Measurements from ENCODE around the gene GPC6. TPM values are rescaled to one million over a fixed set of nuclear protein-coding genes. Genes with fewer than 3 reads are reported as not detected.

The GPC6 gene
- total and polyA plus RNA-seq, 10 donors: 0.22 to 9.3 (median 4.5) TPM

GRCh38 chr13:93947651-93948050, 721.0 kb downstream of the GPC6 start:
- Histone ChIP-seq H3K36me3 (no peaks in the 10 kb centered on the region), H3K27me3 (replicated peaks in 1 of 7) (no peaks in the 10 kb centered on the region), H3K9me3 (no peaks in the 10 kb centered on the region), H3K27ac (no peak overlapping the region), H3K4me3 (no peak overlapping the region), H3K4me1 (peaks cover 0 to 6% (median 0%) of the 10 kb centered on the region in 6 donors)
- WGBS, 5 donors: 68 to 85% (median 78%) methylated on average over 5 of the region's 5 CpGs
- DNase-seq: no peak
- TF ChIP-seq POLR2A (IDR thresholded peaks at IDR 0.05) (no peak), CTCF (IDR thresholded peaks at IDR 0.05 in 8 of 11, conservative IDR thresholded peaks at IDR 0.05 in 3 of 11) (no peak), POLR2AphosphoS5 (IDR thresholded peaks at IDR 0.05) (no peak)
- intact Hi-C loops (cut with DNase I; ENCODE audit: low total_unique reads): no loop called here

- Histone ChIP-seq H3K4me3 (no peak overlapping the region), H3K27me3 (replicated peaks in 1 of 7) (no peaks in the 10 kb centered on the region), H3K27ac (no peak overlapping the region), H3K4me1 (peaks cover 0 to 6% (median 0%) of the 10 kb centered on the region in 6 donors), H3K9me3 (no peaks in the 10 kb centered on the region), H3K36me3 (no peaks in the 10 kb centered on the region)
- TF ChIP-seq CTCF (IDR thresholded peaks at IDR 0.05 in 8 of 11, conservative IDR thresholded peaks at IDR 0.05 in 3 of 11) (no peak), POLR2AphosphoS5 (IDR thresholded peaks at IDR 0.05) (no peak), POLR2A (IDR thresholded peaks at IDR 0.05) (no peak)
- DNase-seq: no peak
- intact Hi-C loops (cut with DNase I; ENCODE audit: low total_unique reads): no loop called here
- WGBS, 5 donors: 60 to 91% (median 82%) methylated on average over 2 of the region's 2 CpGs
These were observed 721.7 kb downstream of the GPC6 start for GRCh38 chr13:93948162-93948922.

- H3K27ac ChIP-seq: no peak overlapping the region
- H3K36me3 ChIP-seq: no peaks in the 10 kb centered on the region
- intact Hi-C loops (cut with DNase I; ENCODE audit: low total_unique reads): no loop called here
- peaks cover 0 to 6% (median 0%) of the 10 kb centered on the region in 6 donors for H3K4me1 ChIP-seq
- H3K27me3 ChIP-seq (replicated peaks in 1 of 7): no peaks in the 10 kb centered on the region
- TF ChIP-seq POLR2AphosphoS5 (IDR thresholded peaks at IDR 0.05): no peak
- no peak for TF ChIP-seq POLR2A (IDR thresholded peaks at IDR 0.05)
- no peak for TF ChIP-seq CTCF (IDR thresholded peaks at IDR 0.05 in 8 of 11, conservative IDR thresholded peaks at IDR 0.05 in 3 of 11)
- H3K4me3 ChIP-seq: no peak overlapping the region
- DNase-seq: no peak
- H3K9me3 ChIP-seq: no peaks in the 10 kb centered on the region
These were observed 724.5 kb downstream of the GPC6 start for GRCh38 chr13:93951108-93951507.

- TF ChIP-seq POLR2AphosphoS5 (IDR thresholded peaks at IDR 0.05): no peak
- TF ChIP-seq CTCF (IDR thresholded peaks at IDR 0.05 in 8 of 11, conservative IDR thresholded peaks at IDR 0.05 in 3 of 11): no peak
- TF ChIP-seq POLR2A (IDR thresholded peaks at IDR 0.05): no peak
- Histone ChIP-seq H3K4me1 (peaks cover 0 to 6% (median 0%) of the 10 kb centered on the region in 6 donors), H3K27ac (no peak overlapping the region), H3K36me3 (no peaks in the 10 kb centered on the region), H3K4me3 (no peak overlapping the region), H3K27me3 (replicated peaks in 1 of 7) (no peaks in the 10 kb centered on the region), H3K9me3 (no peaks in the 10 kb centered on the region)
- 85 to 98% (median 91%) methylated on average over 1 of the region's 1 CpG for WGBS, 5 donors
- intact Hi-C loops (cut with DNase I; ENCODE audit: low total_unique reads): no loop called here
- no peak for DNase-seq
These were observed 725.3 kb downstream of the GPC6 start for GRCh38 chr13:93951951-93952350.
